GM20431 (cell line): Measurements from ENCODE around the gene HAP1.

ENCODE experiments used
- in situ Hi-C: fragments of 300-500 bp; cut with MseI, MboI; formaldehyde crosslinking; loops from one replicate; pipeline ENCODE4 v1.15.0; 2020; ENCODE audit warnings: low sequenced_read_pairs; ENCODE audit not compliant: unreplicated experiment

Gene HAP1

GRCh38 chr17:41766135-41766534 lies 31.7 kb upstream of the HAP1 start:
- in situ Hi-C loops, result no loop called here

DNA sequence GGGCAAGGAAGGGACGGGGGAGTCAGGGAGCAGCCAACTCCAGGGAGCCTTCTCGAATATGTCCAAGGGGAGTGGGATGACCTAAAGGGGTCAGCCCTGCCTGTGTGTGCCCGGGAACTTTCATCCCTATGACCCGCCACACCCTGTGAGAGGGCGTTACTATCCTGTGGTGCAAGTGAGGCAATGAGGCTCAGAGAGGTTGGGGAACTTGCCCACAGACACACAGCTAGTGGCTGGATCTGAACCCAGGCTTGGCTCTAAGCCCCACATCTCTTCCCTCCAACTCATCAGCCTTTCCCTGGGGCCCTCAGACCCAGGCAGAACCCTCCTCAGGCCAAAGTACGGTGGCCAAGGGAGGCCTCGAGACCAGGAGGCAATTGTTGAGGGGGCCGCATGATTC lies 28.9 kb upstream of the HAP1 start:
- in situ Hi-C loops, result no loop called here

GRCh38 chr17:41762841-41763240 lies 28.4 kb upstream of the HAP1 start:
- in situ Hi-C loops, result no loop called here

DNA sequence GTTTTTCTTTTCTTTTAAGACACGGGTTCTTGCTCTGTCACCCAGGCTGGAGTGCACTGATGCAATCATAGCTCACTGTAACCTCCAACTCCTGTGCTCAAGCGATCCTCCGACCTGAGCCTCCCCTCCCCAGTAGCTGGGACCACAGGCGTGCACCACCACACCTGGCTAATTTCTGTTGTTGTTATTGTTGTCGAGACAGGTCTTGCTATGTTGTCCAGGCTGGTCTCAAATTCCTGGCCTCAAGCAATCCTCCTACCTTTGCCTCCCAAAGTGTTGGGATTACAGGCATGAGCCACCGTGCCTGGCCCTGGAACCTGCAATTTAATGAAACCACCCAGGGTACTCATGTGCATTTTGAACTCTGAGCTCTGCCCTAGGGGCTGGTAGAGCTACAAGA lies 27.9 kb upstream of the HAP1 start:
- in situ Hi-C loops, result no loop called here

DNA sequence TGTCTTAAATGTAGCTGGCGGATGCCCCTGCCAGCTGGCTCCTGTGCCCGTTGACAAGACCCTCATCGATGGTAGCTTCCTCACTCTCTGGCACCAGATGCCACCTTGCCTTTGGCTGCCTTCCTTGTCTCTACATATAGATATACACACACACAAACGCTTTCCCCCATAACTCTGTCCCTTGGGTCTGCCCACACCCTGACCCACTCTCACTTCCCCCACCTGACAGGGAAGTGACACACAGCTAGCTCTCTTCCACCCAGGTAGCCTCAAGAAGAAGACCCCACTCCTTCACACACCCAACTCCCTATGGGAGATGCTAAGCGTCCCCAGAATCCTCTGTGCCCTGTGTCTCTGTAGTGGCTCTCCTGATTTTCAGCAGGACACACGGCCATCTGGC lies 26.4 kb upstream of the HAP1 start:
- in situ Hi-C loops, result no loop called here

DNA sequence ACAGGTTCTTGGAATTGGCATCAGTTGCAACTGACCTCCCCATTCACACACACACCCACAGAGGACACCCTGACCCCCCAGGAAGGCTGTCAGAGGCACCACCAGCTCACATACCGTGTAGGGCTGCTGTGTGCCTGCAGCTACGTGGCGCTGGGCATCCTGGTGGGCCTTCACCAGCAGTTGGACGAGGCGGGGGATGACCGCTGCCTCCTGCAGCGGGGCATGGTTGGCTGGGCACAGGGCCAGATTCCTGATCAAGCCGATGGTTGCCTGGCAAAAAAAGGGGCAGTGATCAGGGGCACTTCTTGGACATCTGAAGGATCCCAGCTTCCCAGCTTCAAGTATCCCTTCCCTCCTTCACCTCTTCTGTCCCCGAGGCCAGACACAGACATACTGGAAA lies 24.2 kb upstream of the HAP1 start:
- in situ Hi-C loops, result no loop called here

DNA sequence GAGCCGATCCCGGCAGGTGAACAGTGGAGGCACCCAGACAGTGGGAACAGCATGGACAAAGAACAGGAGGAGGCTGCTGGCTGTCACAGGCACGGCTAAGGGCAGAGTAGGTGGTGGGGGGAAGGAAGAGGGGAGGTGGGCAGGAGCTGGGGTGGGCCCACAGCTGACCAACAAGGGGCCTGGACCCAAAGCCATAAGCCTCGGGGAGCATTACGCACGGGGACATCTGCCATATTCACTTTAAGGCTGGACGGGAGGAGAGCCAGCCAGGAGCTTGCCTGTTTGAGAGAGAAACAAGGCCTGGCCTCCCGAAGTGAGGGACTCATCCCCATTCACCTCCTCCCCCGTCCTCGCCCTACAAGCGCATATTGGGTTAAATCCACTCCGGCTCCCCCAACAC lies 19.6 kb upstream of the HAP1 start:
- in situ Hi-C loops, result no loop called here

GRCh38 chr17:41751288-41751687 lies 16.8 kb upstream of the HAP1 start:
- in situ Hi-C loops, result no loop called here

- in situ Hi-C loops, result no loop called here
Measured at GRCh38 chr17:41750862-41751261, 16.4 kb upstream of the HAP1 start.

- in situ Hi-C loops, result no loop called here
Measured at GRCh38 chr17:41748275-41748674, 13.8 kb upstream of the HAP1 start.

GRCh38 chr17:41741709-41742108 lies 7.3 kb upstream of the HAP1 start:
- in situ Hi-C loops, result no loop called here

- in situ Hi-C loops, result no loop called here
Measured at GRCh38 chr17:41740506-41740905, 6.1 kb upstream of the HAP1 start.

GRCh38 chr17:41739661-41740352 lies 5.4 kb upstream of the HAP1 start:
- in situ Hi-C loops, result loop anchor here (10.0 kb wide), 1 partner anchor 65 kb away; no protein-coding TSS in a partner anchor

DNA sequence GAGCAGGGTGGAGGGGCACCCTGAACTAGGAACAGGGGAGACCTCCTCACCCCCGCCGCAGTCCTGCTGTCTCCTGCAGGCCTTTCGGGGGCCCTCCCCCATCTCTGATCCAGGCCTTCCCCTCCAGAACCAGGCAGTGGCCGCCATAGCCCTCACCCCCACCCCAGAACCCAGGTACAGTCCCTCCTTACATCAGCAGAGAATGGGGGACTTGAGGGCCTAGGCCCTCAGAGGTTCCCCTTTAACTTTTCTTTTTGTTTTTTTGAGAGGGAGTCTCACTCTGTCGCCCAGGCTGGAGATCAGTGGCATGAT lies 4.3 kb upstream of the HAP1 start:
- in situ Hi-C loops, result loop anchor here (10.0 kb wide), 1 partner anchor 66 kb away; no protein-coding TSS in a partner anchor

GRCh38 chr17:41738077-41738800 lies 3.8 kb upstream of the HAP1 start:
- in situ Hi-C loops, result loop anchor here (10.0 kb wide), 1 partner anchor 67 kb away; no protein-coding TSS in a partner anchor

DNA sequence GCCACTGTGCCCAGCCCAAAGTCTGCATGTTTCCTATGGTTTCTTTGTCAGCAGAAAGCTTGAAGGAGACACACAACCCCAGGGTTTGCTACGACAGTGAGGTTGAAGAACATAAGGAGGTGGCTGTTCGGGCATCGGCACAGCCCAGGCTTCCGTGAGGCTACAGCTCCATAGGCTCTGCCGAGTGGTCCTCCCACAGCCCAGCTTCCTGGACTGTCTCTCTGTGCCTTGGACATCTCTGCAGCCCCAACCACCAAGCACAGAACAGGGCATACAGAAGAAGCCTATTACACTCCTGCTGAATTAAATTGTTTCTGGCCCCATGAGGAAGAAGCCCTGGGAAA lies 3.2 kb upstream of the HAP1 start:
- in situ Hi-C loops, result loop anchor here (10.0 kb wide), 1 partner anchor 67 kb away; no protein-coding TSS in a partner anchor

DNA sequence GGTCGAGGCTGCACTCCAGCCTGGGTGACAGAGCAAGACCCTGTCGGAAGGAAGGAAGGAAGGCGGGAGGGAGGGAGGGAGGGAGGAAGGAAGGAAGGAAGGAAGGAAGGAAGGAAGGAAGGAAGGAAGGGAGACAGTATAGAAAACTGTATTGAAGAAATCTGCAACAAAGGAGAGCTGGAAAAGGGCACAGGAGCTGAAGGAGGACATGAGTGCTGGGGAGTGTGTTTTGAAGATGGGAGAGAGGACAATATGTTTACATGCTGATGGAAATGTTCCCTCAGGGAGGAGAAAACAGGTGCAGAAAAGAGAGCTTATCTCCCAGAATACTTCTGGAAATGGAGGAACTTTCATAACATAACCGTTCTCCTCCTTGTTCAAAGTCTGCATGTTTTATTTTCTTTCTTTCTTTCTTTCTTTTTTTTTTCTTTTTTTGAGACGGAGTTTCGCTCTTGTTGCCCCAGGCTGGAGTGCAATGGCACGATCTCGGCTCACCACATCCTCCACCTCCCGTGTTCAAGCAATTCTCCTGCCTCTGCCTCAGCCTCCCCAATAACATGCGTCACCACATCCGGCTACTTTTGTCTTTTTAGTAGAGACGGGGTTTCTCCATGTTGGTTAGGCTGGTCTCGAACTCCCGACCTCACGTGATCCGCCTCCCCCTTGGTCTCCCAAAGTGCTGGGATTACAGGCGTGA lies 2.7 kb upstream of the HAP1 start:
- in situ Hi-C loops, result loop anchor here (10.0 kb wide), 1 partner anchor 68 kb away; no protein-coding TSS in a partner anchor

DNA sequence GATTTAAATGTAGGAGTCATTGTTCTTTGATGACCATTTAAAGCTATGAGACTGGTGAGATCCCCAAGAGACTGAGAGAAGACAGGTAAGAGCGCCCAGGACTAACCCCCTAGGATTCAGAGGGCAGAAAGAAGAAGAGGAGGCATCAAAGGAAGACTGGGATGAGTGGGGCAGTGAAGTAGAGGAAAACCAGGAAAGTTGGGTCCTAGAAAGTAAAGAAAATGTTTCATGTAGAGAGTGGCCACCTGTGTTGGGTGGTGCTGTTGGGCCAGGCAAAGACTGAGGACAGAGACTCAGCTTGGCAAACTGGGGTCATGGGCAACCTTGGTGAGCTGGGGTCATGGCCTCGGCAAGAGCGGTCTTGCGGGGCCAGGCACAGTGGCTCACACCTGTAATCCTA lies 1.3 kb upstream of the HAP1 start:
- in situ Hi-C loops, result loop anchor here (10.0 kb wide), 1 partner anchor 69 kb away; no protein-coding TSS in a partner anchor

- in situ Hi-C loops, result loop anchor here (10.0 kb wide), 1 partner anchor 70 kb away; no protein-coding TSS in a partner anchor
Measured at GRCh38 chr17:41734949-41735313, 488 bp upstream of the HAP1 start.

DNA sequence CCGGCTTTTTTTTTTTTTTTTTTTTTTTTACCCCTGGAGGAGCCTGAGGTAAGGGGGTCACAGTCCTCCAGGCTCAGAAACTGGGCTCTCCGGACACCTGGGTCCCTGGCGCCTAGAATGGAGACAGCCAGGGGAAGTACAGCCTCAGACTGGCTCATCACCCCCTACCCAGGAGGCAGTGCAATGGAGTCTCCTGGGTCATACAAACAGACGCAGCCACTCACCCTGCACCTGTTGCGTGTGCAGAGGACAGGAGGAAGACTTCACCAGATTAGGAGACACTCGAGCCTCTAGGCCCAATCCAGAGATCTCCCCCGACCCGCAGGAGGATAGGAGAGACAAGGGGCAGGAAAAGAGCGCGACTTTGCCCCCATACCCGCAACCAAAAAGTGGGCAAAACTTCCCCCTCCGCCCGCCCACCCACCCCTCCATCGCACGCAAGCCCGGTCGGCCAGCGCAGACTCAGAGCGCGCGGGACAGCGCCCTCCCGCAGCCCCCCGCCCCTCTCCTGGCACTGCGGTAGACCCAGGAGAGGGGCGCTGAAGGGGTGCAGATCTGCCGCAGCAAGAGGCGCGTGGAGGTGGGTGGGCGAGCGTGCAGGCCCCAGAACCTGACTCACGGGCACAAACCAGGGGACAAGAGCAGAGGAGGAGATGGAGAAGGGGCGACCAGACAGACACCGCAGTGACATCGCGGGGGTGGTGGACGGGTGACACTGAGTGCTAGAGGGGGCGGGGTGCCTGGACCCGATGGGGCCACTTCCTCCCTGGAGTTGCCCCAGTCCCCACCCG lies 900 bp downstream of the HAP1 start:
- in situ Hi-C loops, result loop anchor here (10.0 kb wide), 1 partner anchor 71 kb away; no protein-coding TSS in a partner anchor
